NCI-H526 (cell line): Measurements from ENCODE around the gene DPF3.

ENCODE experiments used
- DNase-seq, 2 experiments: peaks; one replicate each; lab custom pipeline; 2025; lab: John Stamatoyannopoulos, UW

DPF3 gene

GRCh38 chr14:72599579-72600470 is 294.1 kb downstream of the DPF3 start:
- DNase-seq, result no peak

GRCh38 chr14:72598306-72598705 is 295.6 kb downstream of the DPF3 start:
- DNase-seq, result peak; percentile 73 to 84

- no peak for DNase-seq
Measured at GRCh38 chr14:72597252-72598233, 296.4 kb downstream of the DPF3 start.

- DNase-seq, result no peak
Measured at GRCh38 chr14:72595152-72595862, 298.6 kb downstream of the DPF3 start.

- no peak for DNase-seq
Measured at GRCh38 chr14:72594099-72594901, 299.6 kb downstream of the DPF3 start.

GRCh38 chr14:72591391-72591790 is 302.5 kb downstream of the DPF3 start:
- DNase-seq, result no peak

- DNase-seq, result no peak
Measured at GRCh38 chr14:72590577-72590976, 303.3 kb downstream of the DPF3 start.

GRCh38 chr14:72589652-72590051 is 304.2 kb downstream of the DPF3 start:
- DNase-seq, result no peak

GRCh38 chr14:72588521-72588920 is 305.4 kb downstream of the DPF3 start:
- no peak for DNase-seq

GRCh38 chr14:72583316-72584272 is 310.3 kb downstream of the DPF3 start:
- no peak for DNase-seq

- DNase-seq, result no peak
Measured at GRCh38 chr14:72582582-72582981, 311.3 kb downstream of the DPF3 start.

GRCh38 chr14:72578514-72578913 is 315.4 kb downstream of the DPF3 start:
- DNase-seq, result no peak

GRCh38 chr14:72577521-72577920 is 316.4 kb downstream of the DPF3 start:
- no peak for DNase-seq

- DNase-seq, result no peak
Measured at GRCh38 chr14:72576258-72576657, 317.6 kb downstream of the DPF3 start.

- DNase-seq, result no peak
Measured at GRCh38 chr14:72574715-72575114, 319.2 kb downstream of the DPF3 start.

- DNase-seq, result no peak
Measured at GRCh38 chr14:72573725-72574417, 320.0 kb downstream of the DPF3 start.
